SK-N-SH (cell line): ENCODE measurements around the gene ABCC2. TPM values are rescaled to one million over a fixed set of nuclear protein-coding genes. Genes with fewer than 3 reads are reported as not detected.
A peak's percentile ranks its signal among the peaks of the same experiment; 100 is the strongest.

Source experiments
- CTCF ChIA-PET: fragments of 300-600, 350-600 bp; formaldehyde crosslinking; extraction: SDS; loops from one replicate; lab custom pipeline; 2021; lab: Yijun Ruan, JAX
- POLR2A ChIA-PET: fragments of 350-600 bp; sonication (Branson Sonifier 250); formaldehyde crosslinking; extraction: SDS; loops from one replicate; lab custom pipeline; 2020; ENCODE audit warnings: antibody characterized with exemption, inconsistent platforms; lab: Yijun Ruan, JAX
- DNase-seq: peaks from one replicate; pipeline ENCODE4 v3.0.0; 2012
- H2AFZ ChIP-seq: fragments of 200-600 bp; sonication (generic); 2 replicates; pipeline ENCODE4 v1.8.1; 2016; ENCODE audit warnings: antibody characterized with exemption, mild to moderate bottlenecking, low read depth
- H3F3A ChIP-seq: fragments of 200-600 bp; sonication (generic); replicated peaks from 2 replicates; pipeline ENCODE3; 2016; ENCODE audit warnings: antibody characterized with exemption, mild to moderate bottlenecking; ENCODE audit not compliant: insufficient read depth
- H3K27ac ChIP-seq, 2 experiments: fragments of 200-500 bp in 1 of 2; fragments of 200-600 bp in 1 of 2; sonication (Bioruptor generic) in 1 of 2; sonication (generic), shearing (Covaris generic) in 1 of 2; 2 replicates each; pipeline versions ENCODE4 v1.5.1 to v1.6.1; 2014 to 2016; ENCODE audit warnings: low read depth in 2 of 2, inconsistent platforms in 1 of 2, low read length in 1 of 2, mild to moderate bottlenecking in 1 of 2, mixed read lengths in 1 of 2
- H3K27me3 ChIP-seq: fragments of 200-600 bp; sonication (generic), shearing (Covaris generic); 2 replicates; pipeline ENCODE4 v1.6.1; 2016; ENCODE audit warnings: mixed run types; ENCODE audit not compliant: insufficient read depth
- H3K36me3 ChIP-seq, 2 experiments: fragments of 200-500 bp in 1 of 2; fragments of 200-600 bp in 1 of 2; sonication (Bioruptor generic) in 1 of 2; sonication (generic) in 1 of 2; replicated peaks in 1 of 2; 2 replicates each; pipeline versions ENCODE3 to v1.5.1; 2014 to 2016; ENCODE audit warnings: low read length in 1 of 2, mild to moderate bottlenecking in 1 of 2; ENCODE audit not compliant: insufficient read depth in 2 of 2, control insufficient read depth in 1 of 2
- H3K4me1 ChIP-seq, 2 experiments: fragments of 200-500 bp in 1 of 2; fragments of 200-600 bp in 1 of 2; sonication (Bioruptor generic) in 1 of 2; sonication (generic), shearing (Covaris generic) in 1 of 2; 2 replicates each; pipeline versions ENCODE4 v1.5.1 to v1.6.1; 2014 to 2016; ENCODE audit warnings: low read depth in 1 of 2, low read length in 1 of 2, mixed run types in 1 of 2; ENCODE audit not compliant: insufficient read depth in 2 of 2, control insufficient read depth in 1 of 2
- H3K4me2 ChIP-seq: fragments of 200-600 bp; sonication (generic), shearing (Covaris generic); 2 replicates; pipeline ENCODE4 v1.6.1; 2017; ENCODE audit warnings: mixed run types
- H3K4me3 ChIP-seq, 2 experiments: fragments of 200-500 bp in 1 of 2; fragments of 200-600 bp in 1 of 2; sonication (Bioruptor generic) in 1 of 2; sonication (generic), shearing (Covaris generic) in 1 of 2; 2 replicates each; pipeline versions ENCODE4 v1.5.1 to v1.8.1; 2014 to 2016; ENCODE audit warnings: low read depth in 2 of 2, inconsistent platforms in 1 of 2, low read length in 1 of 2, mild to moderate bottlenecking in 1 of 2, mixed read lengths in 1 of 2, moderate library complexity in 1 of 2
- H3K79me2 ChIP-seq: fragments of 200-600 bp; sonication (generic); 2 replicates; pipeline ENCODE4 v1.8.1; 2017; ENCODE audit warnings: mild to moderate bottlenecking; ENCODE audit not compliant: insufficient read depth
- H3K9ac ChIP-seq: fragments of 200-600 bp; sonication (generic); 2 replicates; pipeline ENCODE4 v1.6.1; 2017; ENCODE audit warnings: mixed run types
- H3K9me2 ChIP-seq: fragments of 200-600 bp; sonication (generic); 2 replicates; pipeline ENCODE4 v1.6.1; 2017; ENCODE audit warnings: mixed run types
- H3K9me3 ChIP-seq: fragments of 200-600 bp; sonication (generic); 2 replicates; pipeline ENCODE4 v1.6.1; 2017; ENCODE audit warnings: mixed run types, mild to moderate bottlenecking, moderate library complexity
- H4K20me1 ChIP-seq: fragments of 200-600 bp; sonication (generic); 2 replicates; pipeline ENCODE4 v1.6.1; 2017; ENCODE audit warnings: mild to moderate bottlenecking, mixed run types; ENCODE audit not compliant: insufficient read depth
- ELF1 ChIP-seq: IDR thresholded peaks from 2 replicates; pipeline ENCODE4 v1.4.0; 2012
- FOSL2 ChIP-seq: IDR thresholded peaks from 2 replicates; pipeline ENCODE4 v1.4.0; 2012; ENCODE audit warnings: low read depth, mild to moderate bottlenecking, moderate library complexity, borderline replicate concordance
- FOXJ3 ChIP-seq: sonication (generic); formaldehyde crosslinking; IDR thresholded peaks from 2 replicates; pipeline ENCODE4 v1.5.1; 2020; ENCODE audit warnings: mild to moderate bottlenecking, missing genetic modification reagents
- FOXM1 ChIP-seq: IDR thresholded peaks from 2 replicates; pipeline ENCODE4 v1.4.0; 2012; ENCODE audit warnings: low read depth, mild to moderate bottlenecking
- GATA2 ChIP-seq: sonication (generic); formaldehyde crosslinking; IDR thresholded peaks from 2 replicates; pipeline ENCODE4 v1.5.0; 2020; ENCODE audit warnings: mild to moderate bottlenecking, missing genetic modification reagents
- JUND ChIP-seq: IDR thresholded peaks from 2 replicates; pipeline ENCODE4 v1.4.0; 2012
- MEF2A ChIP-seq: IDR thresholded peaks from 2 replicates; pipeline ENCODE4 v1.4.0; 2012; ENCODE audit warnings: low read depth, borderline replicate concordance
- NRF1 ChIP-seq: IDR thresholded peaks from 2 replicates; pipeline ENCODE4 v1.6.1; 2012; ENCODE audit warnings: low read depth, mild to moderate bottlenecking, low read length
- RXRA ChIP-seq: IDR thresholded peaks from 2 replicates; pipeline ENCODE4 v1.4.0; 2012; ENCODE audit warnings: low read depth, mild to moderate bottlenecking, borderline replicate concordance
- SMC3 ChIP-seq: IDR thresholded peaks from 2 replicates; pipeline ENCODE4 v1.6.1; 2012; ENCODE audit warnings: low read depth, low read length, improper control_type of control experiment
- TAF1 ChIP-seq: IDR thresholded peaks from 2 replicates; pipeline ENCODE4 v1.6.1; 2012; ENCODE audit warnings: low read depth, mild to moderate bottlenecking, low read length, moderate library complexity, borderline replicate concordance
- TCF12 ChIP-seq: IDR thresholded peaks from 2 replicates; pipeline ENCODE4 v1.4.0; 2012
- ZBTB33 ChIP-seq: IDR thresholded peaks from 2 replicates; pipeline ENCODE4 v1.4.0; 2012; ENCODE audit warnings: low read depth, borderline replicate concordance
- WGBS: methylation state at CpG from one replicate; pipeline ENCODE4 v1.1.6; 2017; ENCODE audit warnings: low lambda C conversion rate; 5-methylcytosine and 5-hydroxymethylcytosine counted together
- polyA plus RNA-seq, 3 experiments: library from polyadenylated mRNA; depleted of rRNA; stranded (reverse); fragments of >200 nt; gene quantifications; 2 replicates each; pipeline ENCODE4 v1.2.3, GENCODE V29; 2012
- TF ChIP-seq, protein P1 (sequence below): fragments of 150-350 bp; IDR thresholded peaks from 2 replicates; pipeline ENCODE4 v1.6.1; 2016; ENCODE audit warnings: mild to moderate bottlenecking, low read depth, low read length
- TF ChIP-seq, protein P2 (sequence below): fragments of 200-600 bp; sonication (generic); IDR thresholded peaks from 2 replicates; pipeline ENCODE4 v1.6.1; 2017; ENCODE audit warnings: antibody characterized with exemption, mild to moderate bottlenecking, moderate library complexity

The ABCC2 gene
- polyA plus RNA-seq, 1 of the 3 experiments (the other 2 are of a cell fraction): 0.48 TPM

DNA sequence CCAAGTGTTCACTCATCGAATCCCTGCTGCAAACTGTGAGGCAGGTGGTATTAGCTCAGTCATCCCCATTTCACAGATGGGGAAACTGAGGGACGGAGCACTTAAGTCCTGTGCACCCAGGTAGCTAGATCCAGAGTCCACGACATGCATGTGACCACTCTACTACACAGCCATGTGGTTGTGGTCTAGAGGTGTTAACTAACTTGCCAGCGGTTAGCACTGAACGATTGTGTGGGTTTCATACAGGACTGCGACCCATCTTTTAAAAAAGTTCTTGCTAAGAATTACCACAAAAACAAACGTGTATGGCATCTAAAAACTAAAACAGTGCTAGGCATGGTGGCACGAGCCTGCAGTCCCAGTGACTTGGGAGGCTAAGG, 16.1 kb upstream of the ABCC2 start:
- Histone ChIP-seq H3K9me3 (no peaks in the 10 kb centered on the region), H3K4me1 (no peaks in the 10 kb centered on the region), H4K20me1 (no peaks in the 10 kb centered on the region), H3K4me2 (no peak overlapping the region), H3K27ac (no peak overlapping the region), H3K36me3 (peaks cover 0 to 7% of the 10 kb centered on the region in 2 experiments), H3K4me3 (no peak overlapping the region), H3K9me2 (no peaks in the 10 kb centered on the region), H3F3A (peaks cover 8% of the 10 kb centered on the region), H3K27me3 (no peaks in the 10 kb centered on the region), H2AFZ (no peak overlapping the region), H3K79me2 (no peaks in the 10 kb centered on the region), H3K9ac (no peak overlapping the region)
- TF ChIP-seq, protein P1, sequence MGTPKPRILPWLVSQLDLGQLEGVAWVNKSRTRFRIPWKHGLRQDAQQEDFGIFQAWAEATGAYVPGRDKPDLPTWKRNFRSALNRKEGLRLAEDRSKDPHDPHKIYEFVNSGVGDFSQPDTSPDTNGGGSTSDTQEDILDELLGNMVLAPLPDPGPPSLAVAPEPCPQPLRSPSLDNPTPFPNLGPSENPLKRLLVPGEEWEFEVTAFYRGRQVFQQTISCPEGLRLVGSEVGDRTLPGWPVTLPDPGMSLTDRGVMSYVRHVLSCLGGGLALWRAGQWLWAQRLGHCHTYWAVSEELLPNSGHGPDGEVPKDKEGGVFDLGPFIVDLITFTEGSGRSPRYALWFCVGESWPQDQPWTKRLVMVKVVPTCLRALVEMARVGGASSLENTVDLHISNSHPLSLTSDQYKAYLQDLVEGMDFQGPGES: no peak
- no peak for TF ChIP-seq NRF1
- TF ChIP-seq ZBTB33: no peak
- TF ChIP-seq, protein P2, sequence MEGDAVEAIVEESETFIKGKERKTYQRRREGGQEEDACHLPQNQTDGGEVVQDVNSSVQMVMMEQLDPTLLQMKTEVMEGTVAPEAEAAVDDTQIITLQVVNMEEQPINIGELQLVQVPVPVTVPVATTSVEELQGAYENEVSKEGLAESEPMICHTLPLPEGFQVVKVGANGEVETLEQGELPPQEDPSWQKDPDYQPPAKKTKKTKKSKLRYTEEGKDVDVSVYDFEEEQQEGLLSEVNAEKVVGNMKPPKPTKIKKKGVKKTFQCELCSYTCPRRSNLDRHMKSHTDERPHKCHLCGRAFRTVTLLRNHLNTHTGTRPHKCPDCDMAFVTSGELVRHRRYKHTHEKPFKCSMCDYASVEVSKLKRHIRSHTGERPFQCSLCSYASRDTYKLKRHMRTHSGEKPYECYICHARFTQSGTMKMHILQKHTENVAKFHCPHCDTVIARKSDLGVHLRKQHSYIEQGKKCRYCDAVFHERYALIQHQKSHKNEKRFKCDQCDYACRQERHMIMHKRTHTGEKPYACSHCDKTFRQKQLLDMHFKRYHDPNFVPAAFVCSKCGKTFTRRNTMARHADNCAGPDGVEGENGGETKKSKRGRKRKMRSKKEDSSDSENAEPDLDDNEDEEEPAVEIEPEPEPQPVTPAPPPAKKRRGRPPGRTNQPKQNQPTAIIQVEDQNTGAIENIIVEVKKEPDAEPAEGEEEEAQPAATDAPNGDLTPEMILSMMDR: no peak
- TF ChIP-seq SMC3: no peak
- TF ChIP-seq FOXJ3 (CRISPR knock-in tag): no peak
- no peak for TF ChIP-seq TCF12
- no peak for TF ChIP-seq FOXM1
- TF ChIP-seq JUND: no peak
- TF ChIP-seq TAF1: no peak
- TF ChIP-seq ELF1: no peak
- TF ChIP-seq GATA2 (CRISPR knock-in tag): no peak
- TF ChIP-seq FOSL2: no peak
- 75% methylated on average over 8 of the region's 8 CpGs for WGBS
- no peak for DNase-seq
- ChIA-PET CTCF (no interaction called here), POLR2A (no interaction called here)

- no peaks in the 10 kb centered on the region for H4K20me1 ChIP-seq
- TF ChIP-seq MEF2A (no peak), RXRA (no peak), ZBTB33 (no peak)
- TF ChIP-seq, all 33 proteins: peak for 0
- H3K9me3 ChIP-seq: no peaks in the 10 kb centered on the region
- ChIA-PET CTCF (interaction anchor here (1.8 kb wide), 1 partner anchor 78 kb away, joined by 4 read pairs; no protein-coding TSS in a partner anchor), POLR2A (no interaction called here)
- H3K9ac ChIP-seq: no peak overlapping the region
- H3K4me1 ChIP-seq: no peaks in the 10 kb centered on the region
- no peak overlapping the region for H3K4me3 ChIP-seq
- no peaks in the 10 kb centered on the region for H3K79me2 ChIP-seq
- no peak overlapping the region for H2AFZ ChIP-seq
- H3K36me3 ChIP-seq: peaks cover 0 to 3% of the 10 kb centered on the region in 2 experiments
- DNase-seq: no peak
- WGBS: 74% methylated on average over 5 of the region's 5 CpGs
- no peak overlapping the region for H3K4me2 ChIP-seq
- H3K9me2 ChIP-seq: no peaks in the 10 kb centered on the region
- H3K27ac ChIP-seq: peak overlapping the region in 1 of 2 experiments; percentile 18; a peak in 1 of 4 replicates
- peaks cover 8% of the 10 kb centered on the region for H3F3A ChIP-seq
- no peaks in the 10 kb centered on the region for H3K27me3 ChIP-seq
Measured at GRCh38 chr10:99767901-99768300, 14.5 kb upstream of the ABCC2 start.
